H9 (cell line): ENCODE measurements around the gene COX11. TPM values are rescaled to one million over a fixed set of nuclear protein-coding genes. Genes with fewer than 3 reads are reported as not detected.

Source experiments
- DNase-seq: peaks from one replicate; pipeline ENCODE4 v3.0.0-alpha.2; 2017
- H2AFZ ChIP-seq: one replicate; pipeline ENCODE4 v1.6.1; 2013; ENCODE audit warnings: mild to moderate bottlenecking, low read length, control low read depth, moderate library complexity
- H2AK5ac ChIP-seq: 2 replicates; pipeline ENCODE4 v1.6.1; 2013; ENCODE audit warnings: low read length, control low read depth, mixed read lengths; ENCODE audit not compliant: insufficient read length
- H2BK120ac ChIP-seq: one replicate; pipeline ENCODE4 v1.6.1; 2013; ENCODE audit warnings: low read depth, mild to moderate bottlenecking, low read length, control low read depth, inconsistent platforms; ENCODE audit not compliant: poor library complexity, severe bottlenecking
- H2BK12ac ChIP-seq: 2 replicates; pipeline ENCODE4 v1.6.1; 2013; ENCODE audit warnings: low read length, control low read depth, mixed read lengths, low read depth; ENCODE audit not compliant: insufficient read length
- H2BK15ac ChIP-seq: 2 replicates; pipeline ENCODE4 v1.6.1; 2013; ENCODE audit warnings: low read depth, low read length, control low read depth
- H2BK20ac ChIP-seq: one replicate; pipeline ENCODE4 v1.6.1; 2013; ENCODE audit warnings: low read depth, mild to moderate bottlenecking, low read length, control low read depth, inconsistent platforms; ENCODE audit not compliant: poor library complexity, severe bottlenecking
- H2BK5ac ChIP-seq: 2 replicates; pipeline ENCODE4 v1.6.1; 2013; ENCODE audit warnings: low read length, control low read depth, mixed read lengths; ENCODE audit not compliant: insufficient read length
- H3K14ac ChIP-seq: 2 replicates; pipeline ENCODE4 v1.6.1; 2013; ENCODE audit warnings: low read length, control low read depth; ENCODE audit not compliant: insufficient read depth
- H3K18ac ChIP-seq: 2 replicates; pipeline ENCODE4 v1.6.1; 2013; ENCODE audit warnings: low read depth, mild to moderate bottlenecking, mixed read lengths, low read length, control low read depth; ENCODE audit not compliant: insufficient read length
- H3K23ac ChIP-seq: 2 replicates; pipeline ENCODE4 v1.6.1; 2013; ENCODE audit warnings: low read length, control low read depth, mixed read lengths, low read depth; ENCODE audit not compliant: insufficient read length
- H3K23me2 ChIP-seq: 2 replicates; pipeline ENCODE4 v1.6.1; 2013; ENCODE audit warnings: low read depth, mild to moderate bottlenecking, mixed read lengths, low read length, control low read depth; ENCODE audit not compliant: insufficient read length, poor library complexity, severe bottlenecking
- H3K27ac ChIP-seq: 2 replicates; pipeline ENCODE4 v1.5.1; 2013; ENCODE audit warnings: low read length, control low read depth, mixed read lengths, low read depth; ENCODE audit not compliant: insufficient read length
- H3K27me3 ChIP-seq: 2 replicates; pipeline ENCODE4 v1.6.1; 2013; ENCODE audit warnings: low read length, control low read depth, inconsistent platforms; ENCODE audit not compliant: insufficient read depth
- H3K4ac ChIP-seq: 2 replicates; pipeline ENCODE4 v1.6.1; 2013; ENCODE audit warnings: low read depth, mild to moderate bottlenecking, control low read depth, inconsistent platforms, low read length, moderate library complexity
- H3K4me1 ChIP-seq: 2 replicates; pipeline ENCODE4 v1.6.1; 2013; ENCODE audit warnings: low read length, control low read depth, inconsistent platforms; ENCODE audit not compliant: insufficient read depth
- H3K4me2 ChIP-seq: 2 replicates; pipeline ENCODE4 v1.6.1; 2013; ENCODE audit warnings: low read length, control low read depth, mixed read lengths; ENCODE audit not compliant: insufficient read length, insufficient read depth
- H3K56ac ChIP-seq: 2 replicates; pipeline ENCODE4 v1.6.1; 2013; ENCODE audit warnings: low read depth, mild to moderate bottlenecking, mixed read lengths, low read length, control low read depth; ENCODE audit not compliant: insufficient read length
- H3K79me1 ChIP-seq: 2 replicates; pipeline ENCODE4 v1.6.1; 2013; ENCODE audit warnings: low read depth, mild to moderate bottlenecking, moderate library complexity, low read length, control low read depth, inconsistent platforms; ENCODE audit not compliant: insufficient read depth, poor library complexity, severe bottlenecking
- H3K79me2 ChIP-seq: 2 replicates; pipeline ENCODE4 v1.6.1; 2013; ENCODE audit warnings: low read length, control low read depth, inconsistent platforms; ENCODE audit not compliant: insufficient read depth
- H3K9ac ChIP-seq: 2 replicates; pipeline ENCODE4 v1.6.1; 2013; ENCODE audit warnings: low read length, control low read depth, mixed read lengths; ENCODE audit not compliant: insufficient read length; ENCODE audit errors: extremely low read depth
- H3K9me3 ChIP-seq: one replicate; pipeline ENCODE4 v1.6.1; 2013; ENCODE audit warnings: low read depth, low read length, inconsistent platforms; ENCODE audit not compliant: control insufficient read depth
- H3T11ph ChIP-seq: one replicate; pipeline ENCODE4 v1.6.1; 2013; ENCODE audit warnings: mild to moderate bottlenecking, low read length, control low read depth, inconsistent platforms
- H4K20me1 ChIP-seq: one replicate; pipeline ENCODE4 v1.6.1; 2013; ENCODE audit not compliant: control insufficient read depth, insufficient read length, insufficient read depth
- H4K5ac ChIP-seq: 2 replicates; pipeline ENCODE4 v1.6.1; 2013; ENCODE audit warnings: low read depth, mild to moderate bottlenecking, mixed read lengths, low read length, control low read depth; ENCODE audit not compliant: insufficient read length
- H4K8ac ChIP-seq: replicated peaks from 2 replicates; pipeline ENCODE4 v1.6.1; 2013; ENCODE audit warnings: low read length, control low read depth, mixed read lengths, low read depth; ENCODE audit not compliant: insufficient read length
- H4K91ac ChIP-seq: 2 replicates; pipeline ENCODE4 v1.6.1; 2013; ENCODE audit warnings: low read depth, mild to moderate bottlenecking, moderate library complexity, mixed read lengths, low read length, control low read depth; ENCODE audit not compliant: insufficient read length
- H3K27ac Mint-ChIP-seq, 3 experiments: 2 replicates in 2 of 3; 3 replicates in 1 of 3; pipeline ENCODE4 v1.8.0; 2020 to 2021; ENCODE audit warnings: mixed read lengths in 3 of 3, mild to moderate bottlenecking in 1 of 3, moderate library complexity in 1 of 3
- H3K27me3 Mint-ChIP-seq: 2 replicates; pipeline ENCODE4 v1.8.0; 2021; ENCODE audit warnings: low read depth, mild to moderate bottlenecking, moderate library complexity, mixed read lengths
- H3K36me3 Mint-ChIP-seq, 3 experiments: 2 replicates in 2 of 3; 3 replicates in 1 of 3; pipeline ENCODE4 v1.8.0; 2020 to 2021; ENCODE audit warnings: low read depth in 3 of 3, mixed read lengths in 3 of 3; ENCODE audit not compliant: insufficient read depth in 1 of 3
- H3K4me1 Mint-ChIP-seq, 2 experiments: 2 replicates each; pipeline ENCODE4 v1.8.0; 2020; ENCODE audit warnings: mixed read lengths in 2 of 2
- H3K4me3 Mint-ChIP-seq, 2 experiments: 2 replicates in 1 of 2; 3 replicates in 1 of 2; pipeline ENCODE4 v1.8.0; 2020 to 2021; ENCODE audit warnings: mild to moderate bottlenecking in 2 of 2, mixed read lengths in 2 of 2, moderate library complexity in 1 of 2
- H3K9me3 Mint-ChIP-seq, 2 experiments: 2 replicates in 1 of 2; 3 replicates in 1 of 2; pipeline ENCODE4 v1.8.0; 2020; ENCODE audit warnings: mild to moderate bottlenecking in 2 of 2, mixed read lengths in 2 of 2, moderate library complexity in 1 of 2
- WGBS: extraction: QIAGEN DNeasy Blood & Tissue Kit; methylation state at CpG from one replicate; pipeline ENCODE4 v1.1.7; 2013; ENCODE audit warnings: missing lambda C conversion rate, low lambda C conversion rate, mixed read lengths; ENCODE audit not compliant: insufficient read length; ENCODE audit errors: extremely low coverage; 5-methylcytosine and 5-hydroxymethylcytosine counted together
- total RNA-seq: library from RNA; stranded (reverse); gene quantifications from 2 replicates; pipeline ENCODE4 v1.2.1, GENCODE V29; 2021
- TF ChIP-seq, protein P1 (sequence below): fragments of 200-600 bp; sonication (generic); conservative IDR thresholded peaks from 3 replicates; pipeline ENCODE4 v1.8.0; 2021; ENCODE audit warnings: antibody characterized with exemption, mild to moderate bottlenecking

The COX11 gene
- total RNA-seq, 1 experiment from 2014 or later = 76.1 TPM

DNA sequence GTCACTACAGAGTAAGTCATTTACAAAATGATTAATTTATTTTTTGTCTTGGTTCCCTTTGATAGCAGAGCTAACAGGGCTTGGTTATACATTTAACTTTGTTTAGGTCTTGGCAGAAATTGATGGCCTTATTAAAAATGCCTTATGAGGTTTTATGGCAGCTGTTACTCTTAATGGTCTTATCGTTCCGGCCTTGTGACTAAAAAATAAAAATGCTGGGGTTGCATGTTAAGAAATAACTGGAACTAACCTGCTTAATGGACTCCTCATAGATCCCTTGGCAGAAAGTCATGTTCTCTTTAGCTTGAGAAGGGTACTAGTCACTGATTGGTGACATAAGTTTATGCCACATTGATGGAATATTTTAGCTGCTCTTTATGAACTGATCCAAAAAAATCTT, 18.3 kb downstream of the COX11 start:
- Histone ChIP-seq H3T11ph (no peak overlapping the region), H3K79me2 (no peaks in the 10 kb centered on the region), H3K14ac (no peak overlapping the region), H4K5ac (no peak overlapping the region), H2BK20ac (no peak overlapping the region), H3K9ac (no peak overlapping the region), H3K27ac (no peak overlapping the region), H3K23ac (no peak overlapping the region), H4K8ac (no peak overlapping the region), H4K91ac (no peak overlapping the region), H2BK12ac (no peak overlapping the region), H2AFZ (no peak overlapping the region), H3K4me1 (no peaks in the 10 kb centered on the region), H2BK5ac (no peak overlapping the region), H3K18ac (no peak overlapping the region), H2AK5ac (no peak overlapping the region), H2BK120ac (no peak overlapping the region), H3K79me1 (no peaks in the 10 kb centered on the region), H3K56ac (no peak overlapping the region), H3K27me3 (no peaks in the 10 kb centered on the region), H4K20me1 (no peaks in the 10 kb centered on the region), H3K4ac (no peak overlapping the region), H3K23me2 (no peaks in the 10 kb centered on the region), H2BK15ac (no peak overlapping the region), H3K4me2 (no peak overlapping the region), H3K9me3 (no peaks in the 10 kb centered on the region)
- H3K4me1 Mint-ChIP-seq = no peaks in the 10 kb centered on the region
- WGBS = no CpG with 5 or more reads among the region's 2 CpGs
- DNase-seq = no peak
- H3K4me3 Mint-ChIP-seq = no peak overlapping the region
- H3K27ac Mint-ChIP-seq = no peak overlapping the region
- H3K27me3 Mint-ChIP-seq = no peaks in the 10 kb centered on the region
- no peaks in the 10 kb centered on the region for H3K9me3 Mint-ChIP-seq
- H3K36me3 Mint-ChIP-seq = peaks cover 32 to 67% (median 51%) of the 10 kb centered on the region in 3 experiments
- TF ChIP-seq, protein P1, sequence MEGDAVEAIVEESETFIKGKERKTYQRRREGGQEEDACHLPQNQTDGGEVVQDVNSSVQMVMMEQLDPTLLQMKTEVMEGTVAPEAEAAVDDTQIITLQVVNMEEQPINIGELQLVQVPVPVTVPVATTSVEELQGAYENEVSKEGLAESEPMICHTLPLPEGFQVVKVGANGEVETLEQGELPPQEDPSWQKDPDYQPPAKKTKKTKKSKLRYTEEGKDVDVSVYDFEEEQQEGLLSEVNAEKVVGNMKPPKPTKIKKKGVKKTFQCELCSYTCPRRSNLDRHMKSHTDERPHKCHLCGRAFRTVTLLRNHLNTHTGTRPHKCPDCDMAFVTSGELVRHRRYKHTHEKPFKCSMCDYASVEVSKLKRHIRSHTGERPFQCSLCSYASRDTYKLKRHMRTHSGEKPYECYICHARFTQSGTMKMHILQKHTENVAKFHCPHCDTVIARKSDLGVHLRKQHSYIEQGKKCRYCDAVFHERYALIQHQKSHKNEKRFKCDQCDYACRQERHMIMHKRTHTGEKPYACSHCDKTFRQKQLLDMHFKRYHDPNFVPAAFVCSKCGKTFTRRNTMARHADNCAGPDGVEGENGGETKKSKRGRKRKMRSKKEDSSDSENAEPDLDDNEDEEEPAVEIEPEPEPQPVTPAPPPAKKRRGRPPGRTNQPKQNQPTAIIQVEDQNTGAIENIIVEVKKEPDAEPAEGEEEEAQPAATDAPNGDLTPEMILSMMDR = no peak
